Suprapubic skin (tissue), 4 donors: ENCODE measurements around the gene CACNG4. TPM values are rescaled to one million over a fixed set of nuclear protein-coding genes. Genes with fewer than 3 reads are reported as not detected.
A peak's percentile ranks its signal among the peaks of the same experiment; 100 is the strongest.

Experiments
- DNase-seq, 2 donors: peaks; one replicate each; pipeline ENCODE4 v3.0.0-alpha.2; 2019; ENCODE audit warnings: low spot score in 2 of 2
- H3K27ac ChIP-seq: fragments of 200-600 bp; sonication (generic); one replicate; pipeline ENCODE4 v1.5.1; 2019
- H3K27me3 ChIP-seq: fragments of 200-600 bp; sonication (generic); one replicate; pipeline ENCODE4 v1.5.1; 2019
- H3K36me3 ChIP-seq: fragments of 200-600 bp; sonication (generic); one replicate; pipeline ENCODE4 v1.5.1; 2019
- H3K4me1 ChIP-seq: fragments of 200-600 bp; sonication (generic); one replicate; pipeline ENCODE4 v1.5.1; 2019
- H3K4me3 ChIP-seq: fragments of 200-600 bp; sonication (generic); one replicate; pipeline ENCODE4 v1.5.1; 2019; ENCODE audit warnings: mild to moderate bottlenecking
- H3K9me3 ChIP-seq: fragments of 200-600 bp; sonication (generic); one replicate; pipeline ENCODE4 v1.5.1; 2019
- CTCF ChIP-seq, 2 donors: fragments of 200-600 bp in 1 of 2; fragments of 450-650 bp in 1 of 2; sonication (generic) in 1 of 2; IDR thresholded peaks; one replicate each; pipeline ENCODE4 v1.5.1; 2016 to 2019; ENCODE audit warnings: antibody characterized with exemption in 2 of 2, mild to moderate bottlenecking in 1 of 2, moderate library complexity in 1 of 2
- EP300 ChIP-seq: sonication (generic); formaldehyde crosslinking; IDR thresholded peaks from one replicate; pipeline ENCODE4 v1.6.1; 2017; ENCODE audit warnings: antibody characterized with exemption
- POLR2A ChIP-seq, 2 donors: fragments of 450-650 bp; IDR thresholded peaks; one replicate each; pipeline ENCODE4 v1.6.1; 2017; ENCODE audit warnings: antibody characterized with exemption in 2 of 2, mild to moderate bottlenecking in 2 of 2, moderate library complexity in 2 of 2
- POLR2AphosphoS5 ChIP-seq, 3 donors: sonication (generic); formaldehyde crosslinking; IDR thresholded peaks; one replicate each; pipeline ENCODE4 v1.6.1; 2017; ENCODE audit warnings: antibody characterized with exemption in 3 of 3
- WGBS: methylation state at CpG from one replicate; pipeline ENCODE4 v1.1.5; 2018; 5-methylcytosine and 5-hydroxymethylcytosine counted together
- total RNA-seq, 4 donors: library from RNA; depleted of rRNA; stranded (reverse); fragments of >200 nt; gene quantifications; one replicate each; pipeline ENCODE4 v1.1.0, GENCODE V29; 2016

The CACNG4 gene
- under 1 TPM in 3 of 4 donors, not detected in 1; 0.49 to 0.68 (median 0.51) TPM for total RNA-seq

GRCh38 chr17:66963909-66964771, at the start of gene CACNG4:
Gene CACNG4 (plus strand): TSS chr17:66964707. CDS start chr17:66964912, 205 bp downstream.
- no peak within 1 kb of the TSS for H3K27ac ChIP-seq
- no peak for DNase-seq
- no peaks in the 10 kb centered on the region for H3K36me3 ChIP-seq
- no peak for TF ChIP-seq POLR2AphosphoS5 (IDR thresholded peaks at IDR 0.05)
- TF ChIP-seq CTCF (IDR thresholded peaks at IDR 0.05), result no peak
- no peak for TF ChIP-seq POLR2A (IDR thresholded peaks at IDR 0.05)
- no peak for TF ChIP-seq EP300
- no peaks in the 10 kb centered on the region for H3K9me3 ChIP-seq
- peak within 1 kb of the TSS; percentile 52 for H3K4me3 ChIP-seq
- 8% methylated on average over 37 of the region's 71 CpGs for WGBS
- H3K4me1 ChIP-seq, result peaks cover 29% of the 10 kb centered on the region
- H3K27me3 ChIP-seq, result peaks cover 89% of the 10 kb centered on the region

DNA sequence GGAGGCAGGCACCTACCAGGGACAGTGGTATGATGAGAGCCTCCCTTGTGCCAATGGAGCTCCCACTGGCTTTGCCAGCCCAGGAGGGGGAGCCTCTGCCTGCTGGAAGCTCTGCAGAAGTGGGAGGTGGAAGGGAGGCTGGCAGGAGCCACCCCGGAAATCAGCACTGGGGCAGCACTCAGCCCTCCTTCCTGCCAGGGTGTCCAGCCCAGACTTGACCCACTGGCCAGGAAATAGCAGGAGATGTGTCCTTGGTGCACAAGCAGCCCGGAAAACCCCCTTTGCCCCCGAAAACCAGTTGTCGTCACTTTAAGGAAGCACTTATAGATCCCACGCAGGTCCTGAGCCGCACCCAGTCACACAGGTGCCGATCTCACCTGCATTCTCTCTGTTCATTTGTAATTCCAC, 49.3 kb upstream of the CACNG4 start:
- peak overlapping the region; percentile 27 for H3K4me3 ChIP-seq
- H3K36me3 ChIP-seq, result no peaks in the 10 kb centered on the region
- WGBS, result 61% methylated on average over 6 of the region's 7 CpGs
- H3K27ac ChIP-seq, result no peak overlapping the region
- peaks cover 29% of the 10 kb centered on the region for H3K27me3 ChIP-seq
- TF ChIP-seq POLR2AphosphoS5 (IDR thresholded peaks at IDR 0.05) (no peak), CTCF (IDR thresholded peaks at IDR 0.05) (peak in 1 of 2 donors; percentile 7)
- H3K4me1 ChIP-seq, result no peaks in the 10 kb centered on the region
- no peaks in the 10 kb centered on the region for H3K9me3 ChIP-seq
- DNase-seq, result no peak

DNA sequence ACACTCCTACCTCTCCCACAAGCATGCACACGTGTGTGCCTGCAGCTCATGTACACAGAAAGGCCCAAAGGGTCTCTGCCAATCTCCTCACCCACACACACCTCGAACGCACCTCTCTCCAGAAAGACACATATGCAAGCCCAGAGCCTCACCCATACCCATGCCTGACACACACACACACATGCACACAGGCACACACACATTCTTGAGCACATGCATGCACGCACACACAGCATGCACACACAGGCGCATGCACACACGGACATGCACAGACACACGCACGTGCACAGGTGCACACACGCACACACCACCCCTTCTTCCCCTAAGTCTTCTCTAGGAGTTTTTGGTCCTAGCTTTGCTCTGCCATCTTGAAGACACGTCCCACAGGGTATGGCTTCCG, 48.7 kb upstream of the CACNG4 start:
- Histone ChIP-seq H3K36me3 (no peaks in the 10 kb centered on the region), H3K9me3 (no peaks in the 10 kb centered on the region), H3K4me3 (no peak overlapping the region), H3K27me3 (peaks cover 29% of the 10 kb centered on the region), H3K27ac (no peak overlapping the region), H3K4me1 (no peaks in the 10 kb centered on the region)
- WGBS, result 83% methylated on average over 11 of the region's 11 CpGs
- TF ChIP-seq EP300 (no peak), POLR2AphosphoS5 (IDR thresholded peaks at IDR 0.05) (no peak), CTCF (IDR thresholded peaks at IDR 0.05) (no peak), POLR2A (IDR thresholded peaks at IDR 0.05) (no peak)
- DNase-seq, result peak in 1 of 2 donors; percentile 6

GRCh38 chr17:66916946-66917345, 47.6 kb upstream of the CACNG4 start:
- no peaks in the 10 kb centered on the region for H3K9me3 ChIP-seq
- H3K4me1 ChIP-seq, result no peaks in the 10 kb centered on the region
- WGBS, result 96% methylated on average over 1 of the region's 1 CpG
- no peaks in the 10 kb centered on the region for H3K36me3 ChIP-seq
- no peak overlapping the region for H3K4me3 ChIP-seq
- peaks cover 26% of the 10 kb centered on the region for H3K27me3 ChIP-seq
- no peak for DNase-seq
- H3K27ac ChIP-seq, result no peak overlapping the region
- no peak for TF ChIP-seq POLR2A (IDR thresholded peaks at IDR 0.05)
- no peak for TF ChIP-seq CTCF (IDR thresholded peaks at IDR 0.05)

- H3K36me3 ChIP-seq, result no peaks in the 10 kb centered on the region
- H3K4me3 ChIP-seq, result no peak overlapping the region
- no peak for DNase-seq
- no peak overlapping the region for H3K27ac ChIP-seq
- no peaks in the 10 kb centered on the region for H3K9me3 ChIP-seq
- no peaks in the 10 kb centered on the region for H3K4me1 ChIP-seq
- peaks cover 23% of the 10 kb centered on the region for H3K27me3 ChIP-seq
- no peak for TF ChIP-seq EP300
- no peak for TF ChIP-seq POLR2A (IDR thresholded peaks at IDR 0.05)
- no peak for TF ChIP-seq POLR2AphosphoS5 (IDR thresholded peaks at IDR 0.05)
- no peak for TF ChIP-seq CTCF (IDR thresholded peaks at IDR 0.05)
- WGBS, result 85% methylated on average over 12 of the region's 12 CpGs
Measured at GRCh38 chr17:66918896-66919295, 45.6 kb upstream of the CACNG4 start.
